Liver (tissue), 9 donors: Measurements from ENCODE around the gene TMEM98. TPM values are rescaled to one million over a fixed set of nuclear protein-coding genes. Genes with fewer than 3 reads are reported as not detected.

Experiments used
- DNase-seq: peaks from one replicate; pipeline ENCODE4 v3.0.0-alpha.2; 2017; ENCODE audit warnings: low spot score
- H3K27ac ChIP-seq, 2 donors: one replicate each; pipeline ENCODE4 v1.7.0; 2013; ENCODE audit warnings: inconsistent platforms in 2 of 2, low read length in 2 of 2, control low read depth in 1 of 2, low read depth in 1 of 2, mild to moderate bottlenecking in 1 of 2
- H3K27me3 ChIP-seq, 4 donors: one replicate each; pipeline versions ENCODE4 v1.6.1 to v1.7.0; 2013; ENCODE audit warnings: low read length in 3 of 4, inconsistent platforms in 1 of 4, mild to moderate bottlenecking in 1 of 4, moderate library complexity in 1 of 4; ENCODE audit not compliant: control insufficient read depth in 4 of 4, insufficient read depth in 4 of 4
- H3K36me3 ChIP-seq, 4 donors: one replicate each; pipeline versions ENCODE4 v1.6.1 to v1.7.0; 2013; ENCODE audit warnings: low read length in 3 of 4, mild to moderate bottlenecking in 3 of 4, low read depth in 1 of 4, moderate library complexity in 1 of 4; ENCODE audit not compliant: control insufficient read depth in 4 of 4, insufficient read depth in 3 of 4
- H3K4me1 ChIP-seq, 4 donors: one replicate each; pipeline versions ENCODE4 v1.6.1 to v1.7.0; 2013; ENCODE audit warnings: low read length in 3 of 4, mild to moderate bottlenecking in 3 of 4, moderate library complexity in 1 of 4; ENCODE audit not compliant: control insufficient read depth in 4 of 4, insufficient read depth in 4 of 4
- H3K4me3 ChIP-seq, 3 donors: one replicate each; pipeline versions ENCODE4 v1.6.1 to v1.7.0; 2013; ENCODE audit warnings: low read length in 3 of 3, control low read depth in 1 of 3, low read depth in 1 of 3, mild to moderate bottlenecking in 1 of 3
- H3K9ac ChIP-seq, 2 donors: one replicate each; pipeline ENCODE4 v1.7.0; 2013; ENCODE audit warnings: low read length in 2 of 2, mild to moderate bottlenecking in 2 of 2, moderate library complexity in 2 of 2, control low read depth in 1 of 2, low read depth in 1 of 2
- H3K9me3 ChIP-seq, 4 donors: one replicate each; pipeline versions ENCODE4 v1.6.1 to v1.7.0; 2013; ENCODE audit warnings: low read length in 3 of 4; ENCODE audit not compliant: control insufficient read depth in 4 of 4
- FOXA2 ChIP-seq: IDR thresholded peaks from 2 replicates; pipeline ENCODE4 v1.6.1; 2016; ENCODE audit warnings: antibody characterized with exemption
- GABPA ChIP-seq, 2 donors: IDR thresholded peaks in 1 of 2; conservative IDR thresholded peaks in 1 of 2; 2 replicates each; pipeline ENCODE4 v1.6.1; 2016; ENCODE audit warnings: antibody characterized with exemption in 2 of 2, mild to moderate bottlenecking in 1 of 2, moderate library complexity in 1 of 2
- HNF4G ChIP-seq: IDR thresholded peaks from 2 replicates; pipeline ENCODE4 v1.6.1; 2016; ENCODE audit warnings: antibody characterized with exemption
- MAX ChIP-seq: IDR thresholded peaks from 2 replicates; pipeline ENCODE4 v1.6.1; 2016; ENCODE audit warnings: antibody characterized with exemption
- RAD21 ChIP-seq, 2 donors: IDR thresholded peaks; 2 replicates each; pipeline ENCODE4 v1.6.1; 2016; ENCODE audit warnings: antibody characterized with exemption in 2 of 2, mild to moderate bottlenecking in 2 of 2
- RXRA ChIP-seq, 2 donors: IDR thresholded peaks; 2 replicates each; pipeline ENCODE4 v1.6.1; 2017 to 2018; ENCODE audit warnings: antibody characterized with exemption in 2 of 2, mild to moderate bottlenecking in 1 of 2
- SP1 ChIP-seq: IDR thresholded peaks from 2 replicates; pipeline ENCODE4 v1.6.1; 2018; ENCODE audit warnings: antibody characterized with exemption, mild to moderate bottlenecking
- YY1 ChIP-seq: IDR thresholded peaks from 2 replicates; pipeline ENCODE4 v1.6.1; 2016; ENCODE audit warnings: antibody characterized with exemption, mild to moderate bottlenecking
- WGBS: extraction: QIAGEN DNeasy Blood & Tissue Kit; methylation state at CpG from one replicate; pipeline ENCODE4 v1.1.7; 2013; 5-methylcytosine and 5-hydroxymethylcytosine counted together
- polyA plus RNA-seq, 2 donors: library from polyadenylated mRNA; stranded (reverse) in 1 of 2; unstranded in 1 of 2; fragments of 200-250 nt in 1 of 2; fragments of >200 nt in 1 of 2; fragmentation: Nextera tagmentation in 1 of 2; extraction: Ambion mirVana in 1 of 2; gene quantifications; one replicate each; pipeline versions ENCODE4 v1.2.1 to v1.2.3, GENCODE V29; 2013 to 2015
- total RNA-seq, 2 donors: library from RNA; depleted of rRNA; stranded (reverse); fragments of >200 nt; gene quantifications; one replicate each; pipeline ENCODE4 v1.2.3, GENCODE V29; 2014
- TF ChIP-seq, protein P1 (sequence below): IDR thresholded peaks from 2 replicates; pipeline ENCODE4 v1.6.1; 2016; ENCODE audit warnings: antibody characterized with exemption, mild to moderate bottlenecking
- TF ChIP-seq, protein P2 (sequence below): fragments of 150-350 bp; IDR thresholded peaks from 2 replicates; pipeline ENCODE4 v1.5.1; 2017; ENCODE audit warnings: improper control_type of control experiment, low read depth, low read length; ENCODE audit not compliant: missing input control
- donor health status: healthy.
- donor health status: healthy.
- donor health status: healthy.
- donor health status: healthy.
- donor health status: healthy.

TMEM98 gene
- total and polyA plus RNA-seq, 4 donors, result 7.0 to 17.5 (median 10.7) TPM

- H3K9ac ChIP-seq, result no peak overlapping the region
- H3K4me1 ChIP-seq, result no peaks in the 10 kb centered on the region
- WGBS, result 93% methylated on average over 15 of the region's 15 CpGs
These were observed 8.4 kb downstream of the TMEM98 start for GRCh38 chr17:32936186-32936893.

GRCh38 chr17:32936894-32937500, 9.0 kb downstream of the TMEM98 start:
- Histone ChIP-seq H3K27ac (no peak overlapping the region), H3K9me3 (no peaks in the 10 kb centered on the region), H3K4me3 (no peak overlapping the region), H3K4me1 (no peaks in the 10 kb centered on the region), H3K27me3 (no peaks in the 10 kb centered on the region), H3K9ac (no peak overlapping the region), H3K36me3 (peaks cover 0 to 3% (median 1%) of the 10 kb centered on the region in 4 donors)
- 17% methylated on average over 14 of the region's 14 CpGs for WGBS
- TF ChIP-seq, protein P1, sequence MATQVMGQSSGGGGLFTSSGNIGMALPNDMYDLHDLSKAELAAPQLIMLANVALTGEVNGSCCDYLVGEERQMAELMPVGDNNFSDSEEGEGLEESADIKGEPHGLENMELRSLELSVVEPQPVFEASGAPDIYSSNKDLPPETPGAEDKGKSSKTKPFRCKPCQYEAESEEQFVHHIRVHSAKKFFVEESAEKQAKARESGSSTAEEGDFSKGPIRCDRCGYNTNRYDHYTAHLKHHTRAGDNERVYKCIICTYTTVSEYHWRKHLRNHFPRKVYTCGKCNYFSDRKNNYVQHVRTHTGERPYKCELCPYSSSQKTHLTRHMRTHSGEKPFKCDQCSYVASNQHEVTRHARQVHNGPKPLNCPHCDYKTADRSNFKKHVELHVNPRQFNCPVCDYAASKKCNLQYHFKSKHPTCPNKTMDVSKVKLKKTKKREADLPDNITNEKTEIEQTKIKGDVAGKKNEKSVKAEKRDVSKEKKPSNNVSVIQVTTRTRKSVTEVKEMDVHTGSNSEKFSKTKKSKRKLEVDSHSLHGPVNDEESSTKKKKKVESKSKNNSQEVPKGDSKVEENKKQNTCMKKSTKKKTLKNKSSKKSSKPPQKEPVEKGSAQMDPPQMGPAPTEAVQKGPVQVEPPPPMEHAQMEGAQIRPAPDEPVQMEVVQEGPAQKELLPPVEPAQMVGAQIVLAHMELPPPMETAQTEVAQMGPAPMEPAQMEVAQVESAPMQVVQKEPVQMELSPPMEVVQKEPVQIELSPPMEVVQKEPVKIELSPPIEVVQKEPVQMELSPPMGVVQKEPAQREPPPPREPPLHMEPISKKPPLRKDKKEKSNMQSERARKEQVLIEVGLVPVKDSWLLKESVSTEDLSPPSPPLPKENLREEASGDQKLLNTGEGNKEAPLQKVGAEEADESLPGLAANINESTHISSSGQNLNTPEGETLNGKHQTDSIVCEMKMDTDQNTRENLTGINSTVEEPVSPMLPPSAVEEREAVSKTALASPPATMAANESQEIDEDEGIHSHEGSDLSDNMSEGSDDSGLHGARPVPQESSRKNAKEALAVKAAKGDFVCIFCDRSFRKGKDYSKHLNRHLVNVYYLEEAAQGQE, result no peak
- TF ChIP-seq, protein P2, sequence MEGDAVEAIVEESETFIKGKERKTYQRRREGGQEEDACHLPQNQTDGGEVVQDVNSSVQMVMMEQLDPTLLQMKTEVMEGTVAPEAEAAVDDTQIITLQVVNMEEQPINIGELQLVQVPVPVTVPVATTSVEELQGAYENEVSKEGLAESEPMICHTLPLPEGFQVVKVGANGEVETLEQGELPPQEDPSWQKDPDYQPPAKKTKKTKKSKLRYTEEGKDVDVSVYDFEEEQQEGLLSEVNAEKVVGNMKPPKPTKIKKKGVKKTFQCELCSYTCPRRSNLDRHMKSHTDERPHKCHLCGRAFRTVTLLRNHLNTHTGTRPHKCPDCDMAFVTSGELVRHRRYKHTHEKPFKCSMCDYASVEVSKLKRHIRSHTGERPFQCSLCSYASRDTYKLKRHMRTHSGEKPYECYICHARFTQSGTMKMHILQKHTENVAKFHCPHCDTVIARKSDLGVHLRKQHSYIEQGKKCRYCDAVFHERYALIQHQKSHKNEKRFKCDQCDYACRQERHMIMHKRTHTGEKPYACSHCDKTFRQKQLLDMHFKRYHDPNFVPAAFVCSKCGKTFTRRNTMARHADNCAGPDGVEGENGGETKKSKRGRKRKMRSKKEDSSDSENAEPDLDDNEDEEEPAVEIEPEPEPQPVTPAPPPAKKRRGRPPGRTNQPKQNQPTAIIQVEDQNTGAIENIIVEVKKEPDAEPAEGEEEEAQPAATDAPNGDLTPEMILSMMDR, result peak; percentile 68
- TF ChIP-seq RAD21 (IDR thresholded peaks at IDR 0.05), result peak; percentile 55 to 80
- peak; percentile 76 for DNase-seq

More at GRCh38 chr17:32936186-32936893, 8.4 kb downstream of the TMEM98 start:
- no peaks in the 10 kb centered on the region for H3K9me3 ChIP-seq
- H3K27ac ChIP-seq, result no peak overlapping the region
- H3K36me3 ChIP-seq, result peaks cover 0 to 3% (median under 1%) of the 10 kb centered on the region in 4 donors
- no peak overlapping the region for H3K4me3 ChIP-seq
- no peaks in the 10 kb centered on the region for H3K27me3 ChIP-seq
- no peak for DNase-seq
- no peak for TF ChIP-seq FOXA2
- no peak for TF ChIP-seq MAX
- TF ChIP-seq RXRA (IDR thresholded peaks at IDR 0.05), result no peak
- no peak for TF ChIP-seq RAD21 (IDR thresholded peaks at IDR 0.05)
- TF ChIP-seq GABPA (IDR thresholded peaks at IDR 0.05 in 1 of 2, conservative IDR thresholded peaks at IDR 0.05 in 1 of 2), result no peak
- no peak for TF ChIP-seq HNF4G
- no peak for TF ChIP-seq YY1
- no peak for TF ChIP-seq SP1
